ENCODE results near the gene VPS29. TPM values are rescaled to one million over a fixed set of nuclear protein-coding genes. Genes with fewer than 3 reads are reported as not detected.

Gene VPS29
- 69.7 and 167 TPM in 2 replicates for total RNA-seq (2011; cell fraction: chromatin; rRNA removed; ENCODE audit: low replicate concordance)
- total RNA-seq (2011; cell fraction: nucleolus; rRNA removed), result 43.2 and 47.9 TPM in 2 replicates
- total RNA-seq (2011; cell fraction: nucleoplasm; rRNA removed), result 103 and 144 TPM in 2 replicates
- total RNA-seq (2014; rRNA removed) (69.6 and 85.8 TPM in 2 replicates), total RNA-seq (2014; rRNA removed; fragmentation: Illumina TruSeq; extraction: Trizol) (166 and 190 TPM in 2 replicates), total RNA-seq (2015; rRNA removed; fragmentation: Illumina TruSeq; extraction: Trizol) (143 and 162 TPM in 2 replicates), total RNA-seq (2021) (117 and 125 TPM in 2 replicates), polyA plus RNA-seq (2011; rRNA removed) (218 and 272 TPM in 2 replicates), polyA plus RNA-seq (2014; fragmentation: Illumina TruSeq; extraction: Trizol) (225 and 273 TPM in 2 replicates), polyA plus RNA-seq (2014; fragmentation: Nextera tagmentation; extraction: Ambion mirVana) (100 to 1,000 TPM; 550 to 638 TPM), polyA plus RNA-seq (2014; rRNA removed) (269 and 342 TPM in 2 replicates), polyA minus RNA-seq (2011; rRNA and poly(A)+ RNA removed) (126 and 146 TPM in 2 replicates), Bru-seq, nascent RNA (percentile 93 among the genes with signal in this experiment), BruChase-seq, experiment 1, labeled RNA remaining after a 2-hour chase (percentile 95 among the genes with signal in this experiment), BruChase-seq, experiment 2, labeled RNA remaining after a 6-hour chase (percentile 94 among the genes with signal in this experiment)
- polyA plus RNA-seq (2011; cell fraction: cytosol; rRNA removed), result 70.1 and 115 TPM in 2 replicates
- polyA plus RNA-seq (2011; cell fraction: nucleus; rRNA removed), result 72.2 and 128 TPM in 2 replicates
- 163 and 172 TPM in 2 replicates for polyA plus RNA-seq (2012)
- 33.7 and 46.7 TPM in 2 replicates for polyA minus RNA-seq (2011; cell fraction: cytosol; rRNA and poly(A)+ RNA removed)
- 29.8 and 58.5 TPM in 2 replicates for polyA minus RNA-seq (2011; cell fraction: nucleus; rRNA and poly(A)+ RNA removed)
- long read RNA-seq, experiment 1, transcript VPS29-207 (5 exons, 818 nt), result minor isoform, 8 of 356 reads
- long read RNA-seq, experiment 1, transcript VPS29-206 (4 exons, 1,523 nt), result major isoform, 84 of 356 reads
- long read RNA-seq, experiment 1, partial matches to known transcripts, result 16 of 356 reads
- long read RNA-seq, experiment 1, other reads (novel, unspliced or antisense), result 244 of 356 reads
- long read RNA-seq, experiment 2, transcript VPS29-206 (4 exons, 1,523 nt), result major isoform, 30 of 127 reads
- long read RNA-seq, experiment 2, partial matches to known transcripts, result 14 of 127 reads
- long read RNA-seq, experiment 2, other reads (novel, unspliced or antisense), result 81 of 127 reads
- long read RNA-seq, experiment 3, transcript VPS29-206 (4 exons, 1,523 nt), result major isoform, 48 of 145 reads
- long read RNA-seq, experiment 3, partial matches to known transcripts, result 9 of 145 reads
- long read RNA-seq, experiment 3, other reads (novel, unspliced or antisense), result 86 of 145 reads

DNA sequence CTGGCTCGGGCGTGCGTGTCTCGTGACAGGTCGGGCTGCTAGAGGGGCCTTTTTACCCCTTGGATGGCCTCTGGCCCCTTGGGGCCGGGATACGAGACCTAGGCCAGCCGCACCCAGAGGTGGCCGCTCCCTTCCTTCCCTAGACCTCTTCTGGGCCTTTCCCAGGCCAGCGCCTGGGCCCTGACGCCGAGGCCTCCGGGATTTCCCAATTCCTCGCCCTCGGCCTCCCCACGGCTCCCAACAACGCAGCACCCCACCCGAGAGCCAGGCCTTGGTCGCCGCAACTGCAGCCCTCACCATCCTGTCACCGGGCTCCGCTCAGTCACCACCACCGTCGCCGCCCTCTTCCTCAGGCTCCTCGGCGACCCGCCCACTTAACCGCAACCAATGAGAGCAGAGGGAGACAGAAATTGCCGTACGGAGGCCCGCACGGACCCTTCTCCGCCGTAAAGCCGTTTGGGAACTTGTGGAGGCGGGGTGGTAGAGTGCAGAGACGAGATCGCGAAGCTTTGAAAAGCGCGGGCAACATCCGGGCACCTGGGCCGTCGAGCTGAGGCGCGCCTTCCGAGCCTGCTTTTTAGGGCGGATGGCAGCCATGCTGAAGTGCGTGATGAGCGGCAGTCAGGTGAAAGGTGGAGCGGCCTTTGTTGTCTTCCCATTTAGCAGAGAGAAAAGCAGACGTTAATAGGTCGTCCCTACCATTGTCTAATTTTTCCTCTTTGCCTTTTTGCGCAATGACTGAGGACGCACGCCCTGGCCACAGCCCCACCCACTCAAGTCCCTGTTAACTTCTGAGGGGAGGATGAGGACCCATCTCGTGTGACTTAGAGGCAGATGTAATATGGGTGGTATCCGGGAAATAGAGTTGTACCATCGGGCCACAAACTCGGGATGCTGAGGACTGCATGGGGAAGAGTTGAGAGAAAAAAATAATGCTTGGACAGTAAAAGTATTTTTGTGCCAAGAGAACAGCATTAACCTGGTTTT, at the start of gene VPS29, which contains the start of gene RAD9B:
Gene VPS29 (minus strand): TSS at position 360 of the 987 bp plus-strand sequence. CDS start 60 bp downstream, at position 300.
Gene RAD9B (plus strand): TSS at position 580 of the 987 bp plus-strand sequence. CDS start 7 bp downstream, at position 587.
- peaks cover 13 to 18% of the 10 kb centered on the region in 2 experiments for H3K4me1 ChIP-seq (replicated peaks in 1 of 2; ENCODE audit: control insufficient read depth in 2 of 2, insufficient read depth in 2 of 2, low read length in 2 of 2)
- H3K27ac ChIP-seq (ENCODE audit: extremely low read depth, low read depth, low read length), result peak within 1 kb of the TSS; percentile 89
- H3K9ac ChIP-seq (ENCODE audit: insufficient read depth in 1 of 2, low read depth in 2 of 2, low read length in 2 of 2), result peak within 1 kb of the TSS; percentile 95 to 99
- H3K9me1 ChIP-seq (ENCODE audit: control insufficient read depth, insufficient read depth, low read length), result no peaks in the 10 kb centered on the region
- H2AFZ ChIP-seq (ENCODE audit: low read depth, low read length), result peak within 1 kb of the TSS; percentile 98
- no peaks in the 10 kb centered on the region for H3K27me3 ChIP-seq (ENCODE audit: control insufficient read depth in 2 of 2, insufficient read depth in 2 of 2, low read length in 2 of 2)
- FAIRE-seq (peak; percentile 93), DNase-seq (ENCODE audit: extremely low read depth in 1 of 4, low spot score in 3 of 4) (peak; percentile 93 to 99 (median 95)), ATAC-seq (peak; percentile 96)
- H3K4me2 ChIP-seq (ENCODE audit: insufficient read depth, low read length), result peak within 1 kb of the TSS; percentile 96
- BruUV-seq (replicated peaks), result TSS peak; percentile 93
- no peaks in the 10 kb centered on the region for H4K20me1 ChIP-seq (replicated peaks; ENCODE audit: control insufficient read depth, insufficient read depth, low read length)
- WGBS (ENCODE audit: insufficient coverage, low coverage, missing lambda C conversion rate), result 7% methylated on average over 48 of the region's 61 CpGs
- in situ Hi-C loops (cut with MboI) (no loop called here), intact Hi-C loops (cut with micrococcal nuclease) (loop anchor here (1.0 kb wide), 1 partner anchor 33 kb away; no protein-coding TSS in a partner anchor)
- peak within 1 kb of the TSS; percentile 62 for H3K4me3 ChIP-seq
- peaks cover 51% of the 10 kb centered on the region for H3K79me2 ChIP-seq (ENCODE audit: control insufficient read depth, insufficient read depth, low read length)
- H3K36me3 ChIP-seq (ENCODE audit: control insufficient read depth, insufficient read depth, low read length), result peaks cover 29% of the 10 kb centered on the region; the same call in 2 of the 3 replicates
- POLR2A ChIA-PET, result interaction anchor here (0.6 to 1.9 kb wide), 12 partner anchors 8 to 400 kb away, joined by 3 to 9 read pairs (median 3); partner anchors contain the start of genes ARPC3, FAM216A and GPN3
- no peaks in the 10 kb centered on the region; the same call in 1 of the 2 replicates for H3K9me3 ChIP-seq (replicated peaks; ENCODE audit: control insufficient read depth, insufficient read depth, low read depth, low read length)
- CTCF ChIA-PET (ENCODE audit: low intra/inter-chr PET ratio), result no interaction called here
- TF ChIP-seq ZFP1 (CRISPR knock-in tag; IDR thresholded peaks at IDR 0.05), result no peak
- peak; percentile 94 for TF ChIP-seq NFRKB (IDR thresholded peaks at IDR 0.05; ENCODE audit: low read depth)
- no peak for TF ChIP-seq ILF3 (IDR thresholded peaks at IDR 0.05; ENCODE audit: borderline replicate concordance)
- TF ChIP-seq ZC3H4 (CRISPR knock-in tag; IDR thresholded peaks at IDR 0.05; ENCODE audit: borderline replicate concordance), result no peak; the same call in 1 of the 2 replicates
- no peak; the same call in 1 of the 2 replicates for TF ChIP-seq TGIF2 (CRISPR knock-in tag; IDR thresholded peaks at IDR 0.05)
- no peak for TF ChIP-seq ZNF253 (CRISPR knock-in tag; conservative IDR thresholded peaks at IDR 0.05)
- TF ChIP-seq CC2D1A (IDR thresholded peaks at IDR 0.05), result peak; percentile 89
- peak; percentile 89 for TF ChIP-seq TBP (optimal IDR thresholded peaks at IDR 0.05; ENCODE audit: low read depth, low read length)
- no peak for TF ChIP-seq CBFA2T2 (conservative IDR thresholded peaks at IDR 0.05)
- TF ChIP-seq RUNX1 (IDR thresholded peaks at IDR 0.05; ENCODE audit: low read depth), result 0 out of 2 replicates have a peak, but pooled peaks have one; percentile 15
- no peak for TF ChIP-seq RBM39 (optimal IDR thresholded peaks at IDR 0.05; ENCODE audit: low read depth, low read length)
- TF ChIP-seq ATF7 (IDR thresholded peaks at IDR 0.05), result peak; percentile 83
- no peak for TF ChIP-seq ZNF316 (IDR thresholded peaks at IDR 0.05)
- TF ChIP-seq KDM1A (IDR thresholded peaks at IDR 0.05), result no peak

All from K562 (cell line).